NCI-H345 (cell line): Measurements from ENCODE around the gene CTDSPL.
A peak's percentile ranks its signal among the peaks of the same experiment; 100 is the strongest.

Experiments used
- DNase-seq: peaks from one replicate; lab custom pipeline; 2025; lab: John Stamatoyannopoulos, UW

CTDSPL gene

GRCh38 chr3:38002940-38003339 is 141.3 kb downstream of the CTDSPL start:
- DNase-seq, result no peak

GRCh38 chr3:38003371-38003816 is 141.7 kb downstream of the CTDSPL start:
- DNase-seq, result peak; percentile 7

- no peak for DNase-seq
Observed at GRCh38 chr3:38003817-38004414, 142.2 kb downstream of the CTDSPL start.

GRCh38 chr3:38004415-38005075 is 142.9 kb downstream of the CTDSPL start:
- peak; percentile 5 for DNase-seq

GRCh38 chr3:38005076-38006020 is 143.7 kb downstream of the CTDSPL start:
- DNase-seq, result no peak

GRCh38 chr3:38006031-38006430 is 144.4 kb downstream of the CTDSPL start:
- no peak for DNase-seq

GRCh38 chr3:38006445-38006995 is 144.8 kb downstream of the CTDSPL start:
- DNase-seq, result no peak

GRCh38 chr3:38007754-38008090 is 146.0 kb downstream of the CTDSPL start:
- DNase-seq, result no peak

GRCh38 chr3:38008191-38008701 is 146.6 kb downstream of the CTDSPL start:
- DNase-seq, result no peak

GRCh38 chr3:38008971-38009580 is 147.4 kb downstream of the CTDSPL start:
- no peak for DNase-seq

- no peak for DNase-seq
Observed at GRCh38 chr3:38009807-38010591, 148.3 kb downstream of the CTDSPL start.

GRCh38 chr3:38011111-38011510 is 149.4 kb downstream of the CTDSPL start:
- DNase-seq, result no peak

GRCh38 chr3:38015485-38015884 is 153.8 kb downstream of the CTDSPL start:
- no peak for DNase-seq

GRCh38 chr3:38015984-38016383 is 154.3 kb downstream of the CTDSPL start:
- no peak for DNase-seq

- DNase-seq, result no peak
Observed at GRCh38 chr3:38016410-38016809, 154.7 kb downstream of the CTDSPL start.

GRCh38 chr3:38016847-38017444 is 155.3 kb downstream of the CTDSPL start:
- DNase-seq, result no peak

GRCh38 chr3:38017445-38018295 is 156.0 kb downstream of the CTDSPL start:
- DNase-seq, result peak; percentile 6

GRCh38 chr3:38018296-38019266 is 156.9 kb downstream of the CTDSPL start:
- DNase-seq, result no peak
